Bladder microvascular endothelial cell (primary cell): Measurements from ENCODE around the gene KCNH1. TPM values are rescaled to one million over a fixed set of nuclear protein-coding genes. Genes with fewer than 3 reads are reported as not detected.

ENCODE experiments used
- total RNA-seq: library from RNA; depleted of rRNA; stranded (reverse); fragments of >200 nt; gene quantifications from 2 replicates; pipeline ENCODE4 v1.2.3, GENCODE V29; 2014

KCNH1 gene, protein sequence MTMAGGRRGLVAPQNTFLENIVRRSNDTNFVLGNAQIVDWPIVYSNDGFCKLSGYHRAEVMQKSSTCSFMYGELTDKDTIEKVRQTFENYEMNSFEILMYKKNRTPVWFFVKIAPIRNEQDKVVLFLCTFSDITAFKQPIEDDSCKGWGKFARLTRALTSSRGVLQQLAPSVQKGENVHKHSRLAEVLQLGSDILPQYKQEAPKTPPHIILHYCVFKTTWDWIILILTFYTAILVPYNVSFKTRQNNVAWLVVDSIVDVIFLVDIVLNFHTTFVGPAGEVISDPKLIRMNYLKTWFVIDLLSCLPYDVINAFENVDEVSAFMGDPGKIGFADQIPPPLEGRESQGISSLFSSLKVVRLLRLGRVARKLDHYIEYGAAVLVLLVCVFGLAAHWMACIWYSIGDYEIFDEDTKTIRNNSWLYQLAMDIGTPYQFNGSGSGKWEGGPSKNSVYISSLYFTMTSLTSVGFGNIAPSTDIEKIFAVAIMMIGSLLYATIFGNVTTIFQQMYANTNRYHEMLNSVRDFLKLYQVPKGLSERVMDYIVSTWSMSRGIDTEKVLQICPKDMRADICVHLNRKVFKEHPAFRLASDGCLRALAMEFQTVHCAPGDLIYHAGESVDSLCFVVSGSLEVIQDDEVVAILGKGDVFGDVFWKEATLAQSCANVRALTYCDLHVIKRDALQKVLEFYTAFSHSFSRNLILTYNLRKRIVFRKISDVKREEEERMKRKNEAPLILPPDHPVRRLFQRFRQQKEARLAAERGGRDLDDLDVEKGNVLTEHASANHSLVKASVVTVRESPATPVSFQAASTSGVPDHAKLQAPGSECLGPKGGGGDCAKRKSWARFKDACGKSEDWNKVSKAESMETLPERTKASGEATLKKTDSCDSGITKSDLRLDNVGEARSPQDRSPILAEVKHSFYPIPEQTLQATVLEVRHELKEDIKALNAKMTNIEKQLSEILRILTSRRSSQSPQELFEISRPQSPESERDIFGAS
- not detected in 2 replicates for total RNA-seq

GRCh38 chr1:211133836-211134669, at the start of gene KCNH1:
Gene KCNH1, minus strand, starts transcription at chr1:211134148. Its CDS starts 203 bp downstream, at chr1:211133945.

Other genes starting within 250 kb of the KCNH1 start
- gene RCOR3, start 125.2 kb upstream of the KCNH1 start, total RNA-seq: 12.0 and 24.2 TPM in 2 replicates
- gene TRAF5, start 192.7 kb upstream of the KCNH1 start, total RNA-seq: 7.9 and 25.0 TPM in 2 replicates